ENCODE results near the gene RHO. TPM values are rescaled to one million over a fixed set of nuclear protein-coding genes. Genes with fewer than 3 reads are reported as not detected.

The RHO gene
- total and polyA plus RNA-seq, 10 of the 15 experiments (the other 5 are each of a cell fraction or from before 2014, with no cell fraction given): not detected

DNA sequence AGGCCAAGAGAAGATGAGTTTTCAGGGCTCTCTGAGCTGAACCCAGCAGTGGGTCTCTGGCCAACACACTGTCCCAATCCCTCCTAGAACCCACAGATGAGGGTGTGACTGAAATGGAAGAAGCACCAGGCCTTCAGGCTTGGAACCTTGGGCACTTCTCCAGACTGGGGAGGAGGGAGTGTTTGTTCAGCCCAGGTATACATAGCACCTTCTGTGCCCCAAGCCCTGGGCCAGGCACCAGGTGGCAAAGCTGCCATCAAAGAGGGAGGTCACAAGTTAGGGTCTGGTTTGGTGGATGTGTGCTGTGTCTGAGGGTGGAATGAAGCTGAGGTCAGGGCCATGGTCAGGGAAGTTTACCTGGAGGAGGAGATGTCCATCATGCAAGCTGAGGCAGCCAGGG, 15.8 kb upstream of the RHO start:
- ATAC-seq (no peak), FAIRE-seq (no peak), DNase-seq (ENCODE audit: low read depth, low spot score) (no peak)
- H3K4me1 ChIP-seq (ENCODE audit: control insufficient read depth, insufficient read depth, low read length): no peaks in the 10 kb centered on the region
- POLR2A ChIA-PET: no interaction called here
- H3K27ac ChIP-seq (ENCODE audit: control insufficient read depth, insufficient read depth): no peak overlapping the region
- CTCF ChIA-PET: no interaction called here
- no peaks in the 10 kb centered on the region for H3K9me3 ChIP-seq (replicated peaks; ENCODE audit: control insufficient read depth, insufficient read depth, low read length)
- no peak for TF ChIP-seq SMC3 (IDR thresholded peaks at IDR 0.05; ENCODE audit: borderline replicate concordance, low read length)
- TF ChIP-seq CHD1 (IDR thresholded peaks at IDR 0.05; ENCODE audit: low read depth, low read length): no peak
- no peak for TF ChIP-seq ZZZ3 (IDR thresholded peaks at IDR 0.05; ENCODE audit: control insufficient read depth, insufficient read length, low read depth)
- no peak for TF ChIP-seq RAD21 (IDR thresholded peaks at IDR 0.05; ENCODE audit: insufficient read depth, low read depth, low read length)
- TF ChIP-seq EP300 (IDR thresholded peaks at IDR 0.05; ENCODE audit: borderline replicate concordance in 1 of 2, control insufficient read depth in 1 of 2, low read depth in 2 of 2, low read length in 2 of 2): no peak
- TF ChIP-seq KLF5 (IDR thresholded peaks at IDR 0.05; ENCODE audit: partially characterized antibody): no peak
- no peak for TF ChIP-seq SREBF2 (IDR thresholded peaks at IDR 0.05; ENCODE audit: low read length)
- no peak for TF ChIP-seq FOXM1 (IDR thresholded peaks at IDR 0.05; ENCODE audit: low read depth, low read length)
- TF ChIP-seq EED (IDR thresholded peaks at IDR 0.05; ENCODE audit: low read depth): no peak
- H3K9ac ChIP-seq (ENCODE audit: control insufficient read depth, insufficient read depth, low read length): no peak overlapping the region
- no peaks in the 10 kb centered on the region for H3K27me3 ChIP-seq (replicated peaks in 1 of 2; ENCODE audit: control insufficient read depth in 2 of 2, insufficient read depth in 2 of 2, low read length in 1 of 2)
- no peaks in the 10 kb centered on the region for H3K79me2 ChIP-seq (ENCODE audit: control insufficient read depth, insufficient read depth, low read length)
- SMC1A ChIA-PET (ENCODE audit: uncharacterized antibody, unreplicated experiment): no interaction called here
- H2AFZ ChIP-seq (ENCODE audit: control insufficient read depth, low read depth, low read length): no peak overlapping the region
- intact Hi-C loops (cut with micrococcal nuclease; ENCODE audit: unreplicated experiment): no loop called here
- no peak overlapping the region for H3K4me2 ChIP-seq (ENCODE audit: control insufficient read depth, insufficient read depth)
- in situ Hi-C loops (cut with MboI): no loop called here
- H4K20me1 ChIP-seq (ENCODE audit: control insufficient read depth, insufficient read depth): no peaks in the 10 kb centered on the region
- no peaks in the 10 kb centered on the region; a peak in 1 of 4 replicates for H3K36me3 ChIP-seq (ENCODE audit: control insufficient read depth in 2 of 2, insufficient read depth in 2 of 2, low read length in 1 of 2)
- BruUV-seq (replicated peaks): no TSS peak
- no peak overlapping the region for H3K4me3 ChIP-seq
- RAD21 ChIA-PET (ENCODE audit: unreplicated experiment): interaction anchor here (0.7 kb wide), 1 partner anchor 11 kb away, joined by 3 read pairs; no protein-coding TSS in a partner anchor

DNA sequence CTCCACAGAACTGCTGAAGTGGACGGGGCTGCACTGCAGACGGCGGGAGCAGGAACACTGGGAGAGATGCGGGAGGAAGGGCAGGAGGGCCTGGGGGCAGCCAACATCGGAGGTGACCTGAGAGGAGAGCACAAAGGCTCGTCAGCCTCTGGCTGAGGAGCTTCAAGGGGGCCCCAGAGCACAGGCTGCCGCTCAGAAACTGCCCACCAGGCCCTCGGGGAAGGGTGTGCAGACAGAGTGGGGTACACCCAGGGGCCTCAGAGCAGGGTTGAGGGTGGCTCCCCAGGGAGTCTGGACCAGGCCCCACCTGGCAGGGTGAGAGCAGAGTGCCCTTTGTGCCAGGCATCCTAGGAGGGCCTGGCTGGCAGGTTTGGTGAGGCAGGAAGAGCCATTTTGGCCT, 14.7 kb upstream of the RHO start:
- ChIA-PET POLR2A (no interaction called here), CTCF (no interaction called here)
- 67% methylated on average over 8 of the region's 8 CpGs for WGBS (ENCODE audit: insufficient coverage, insufficient replicate concordance, low lambda C conversion rate, missing lambda C conversion rate)
- TF ChIP-seq MYB (IDR thresholded peaks at IDR 0.05; ENCODE audit: borderline replicate concordance, low read depth, low read length): no peak
- no peak for TF ChIP-seq NBN (IDR thresholded peaks at IDR 0.05)
- TF ChIP-seq SREBF2 (IDR thresholded peaks at IDR 0.05; ENCODE audit: low read length): no peak
- no peak for TF ChIP-seq CHD2 (IDR thresholded peaks at IDR 0.05; ENCODE audit: borderline replicate concordance, low read depth, low read length)
- TF ChIP-seq MTA2 (IDR thresholded peaks at IDR 0.05; ENCODE audit: low read depth): no peak
- TF ChIP-seq POLR2AphosphoS5 (IDR thresholded peaks at IDR 0.05; ENCODE audit: low read length): no peak
- TF ChIP-seq, protein P1, sequence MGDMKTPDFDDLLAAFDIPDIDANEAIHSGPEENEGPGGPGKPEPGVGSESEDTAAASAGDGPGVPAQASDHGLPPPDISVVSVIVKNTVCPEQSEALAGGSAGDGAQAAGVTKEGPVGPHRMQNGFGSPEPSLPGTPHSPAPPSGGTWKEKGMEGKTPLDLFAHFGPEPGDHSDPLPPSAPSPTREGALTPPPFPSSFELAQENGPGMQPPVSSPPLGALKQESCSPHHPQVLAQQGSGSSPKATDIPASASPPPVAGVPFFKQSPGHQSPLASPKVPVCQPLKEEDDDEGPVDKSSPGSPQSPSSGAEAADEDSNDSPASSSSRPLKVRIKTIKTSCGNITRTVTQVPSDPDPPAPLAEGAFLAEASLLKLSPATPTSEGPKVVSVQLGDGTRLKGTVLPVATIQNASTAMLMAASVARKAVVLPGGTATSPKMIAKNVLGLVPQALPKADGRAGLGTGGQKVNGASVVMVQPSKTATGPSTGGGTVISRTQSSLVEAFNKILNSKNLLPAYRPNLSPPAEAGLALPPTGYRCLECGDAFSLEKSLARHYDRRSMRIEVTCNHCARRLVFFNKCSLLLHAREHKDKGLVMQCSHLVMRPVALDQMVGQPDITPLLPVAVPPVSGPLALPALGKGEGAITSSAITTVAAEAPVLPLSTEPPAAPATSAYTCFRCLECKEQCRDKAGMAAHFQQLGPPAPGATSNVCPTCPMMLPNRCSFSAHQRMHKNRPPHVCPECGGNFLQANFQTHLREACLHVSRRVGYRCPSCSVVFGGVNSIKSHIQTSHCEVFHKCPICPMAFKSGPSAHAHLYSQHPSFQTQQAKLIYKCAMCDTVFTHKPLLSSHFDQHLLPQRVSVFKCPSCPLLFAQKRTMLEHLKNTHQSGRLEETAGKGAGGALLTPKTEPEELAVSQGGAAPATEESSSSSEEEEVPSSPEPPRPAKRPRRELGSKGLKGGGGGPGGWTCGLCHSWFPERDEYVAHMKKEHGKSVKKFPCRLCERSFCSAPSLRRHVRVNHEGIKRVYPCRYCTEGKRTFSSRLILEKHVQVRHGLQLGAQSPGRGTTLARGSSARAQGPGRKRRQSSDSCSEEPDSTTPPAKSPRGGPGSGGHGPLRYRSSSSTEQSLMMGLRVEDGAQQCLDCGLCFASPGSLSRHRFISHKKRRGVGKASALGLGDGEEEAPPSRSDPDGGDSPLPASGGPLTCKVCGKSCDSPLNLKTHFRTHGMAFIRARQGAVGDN (IDR thresholded peaks at IDR 0.05): no peak
- TF ChIP-seq ESRRA (IDR thresholded peaks at IDR 0.05; ENCODE audit: low read length): no peak
- no peak for TF ChIP-seq TAF1 (IDR thresholded peaks at IDR 0.05; ENCODE audit: borderline replicate concordance, low read depth, low read length)
- no peak for TF ChIP-seq JUND (IDR thresholded peaks at IDR 0.05; ENCODE audit: low read depth, low read length)

More for the DNA sequence above, 14.7 kb upstream of the RHO start:
- ChIA-PET RAD21 (ENCODE audit: unreplicated experiment) (no interaction called here), SMC1A (ENCODE audit: uncharacterized antibody, unreplicated experiment) (no interaction called here)
- no TSS peak for BruUV-seq (replicated peaks)
- DNase-seq (ENCODE audit: low read depth, low spot score) (no peak), ATAC-seq (no peak), FAIRE-seq (no peak)
- Histone ChIP-seq H4K20me1 (ENCODE audit: control insufficient read depth, insufficient read depth) (no peaks in the 10 kb centered on the region), H2AFZ (ENCODE audit: control insufficient read depth, low read depth, low read length) (no peak overlapping the region), H3K4me2 (ENCODE audit: control insufficient read depth, insufficient read depth) (no peak overlapping the region), H3K9ac (ENCODE audit: control insufficient read depth, insufficient read depth, low read length) (no peak overlapping the region), H3K27me3 (replicated peaks in 1 of 2; ENCODE audit: control insufficient read depth in 2 of 2, insufficient read depth in 2 of 2, low read length in 1 of 2) (no peaks in the 10 kb centered on the region), H3K79me2 (ENCODE audit: control insufficient read depth, insufficient read depth, low read length) (no peaks in the 10 kb centered on the region), H3K4me3 (no peak overlapping the region), H3K4me1 (ENCODE audit: control insufficient read depth, insufficient read depth, low read length) (no peaks in the 10 kb centered on the region), H3K9me3 (replicated peaks; ENCODE audit: control insufficient read depth, insufficient read depth, low read length) (no peaks in the 10 kb centered on the region), H3K36me3 (ENCODE audit: control insufficient read depth in 2 of 2, insufficient read depth in 2 of 2, low read length in 1 of 2) (no peaks in the 10 kb centered on the region; a peak in 1 of 4 replicates), H3K27ac (ENCODE audit: control insufficient read depth, insufficient read depth) (no peak overlapping the region)
- intact Hi-C loops (cut with micrococcal nuclease; ENCODE audit: unreplicated experiment): no loop called here
- in situ Hi-C loops (cut with MboI): no loop called here

Measured in GM12878 (cell line).